IPS-20b (cell line): ENCODE results near the gene AQP5.

Experiments
- H3K27ac ChIP-seq: one replicate; pipeline ENCODE4 v1.5.1; 2013; ENCODE audit warnings: low read length
- H3K27me3 ChIP-seq: 2 replicates; pipeline ENCODE4 v1.6.1; 2013; ENCODE audit warnings: mild to moderate bottlenecking, low read length, inconsistent platforms; ENCODE audit not compliant: insufficient read depth
- H3K36me3 ChIP-seq: 2 replicates; pipeline ENCODE4 v1.6.1; 2013; ENCODE audit warnings: low read depth, mild to moderate bottlenecking, inconsistent platforms, low read length, moderate library complexity; ENCODE audit not compliant: insufficient read depth
- H3K4me1 ChIP-seq: 2 replicates; pipeline ENCODE4 v1.6.1; 2013; ENCODE audit warnings: mild to moderate bottlenecking, control low read depth, inconsistent platforms, low read length, moderate library complexity; ENCODE audit not compliant: insufficient read depth
- H3K4me3 ChIP-seq: 2 replicates; pipeline ENCODE4 v1.5.1; 2013; ENCODE audit warnings: mild to moderate bottlenecking, low read length, inconsistent platforms
- H3K9ac ChIP-seq: 2 replicates; pipeline ENCODE4 v1.6.1; 2013; ENCODE audit warnings: low read depth, mild to moderate bottlenecking, inconsistent platforms, low read length, moderate library complexity
- H3K9me3 ChIP-seq: 2 replicates; pipeline ENCODE4 v1.6.1; 2013; ENCODE audit warnings: mild to moderate bottlenecking, low read depth, low read length, inconsistent platforms; ENCODE audit not compliant: insufficient read depth

Gene AQP5

GRCh38 chr12:49945394-49946080 is 16.1 kb upstream of the AQP5 start:
- Histone ChIP-seq H3K27ac (no peak overlapping the region), H3K36me3 (no peaks in the 10 kb centered on the region), H3K4me3 (peak overlapping the region; percentile 63), H3K27me3 (peaks cover 21% of the 10 kb centered on the region), H3K4me1 (peaks cover 17% of the 10 kb centered on the region), H3K9ac (peak overlapping the region; percentile 30; the same call in 1 of the 2 replicates), H3K9me3 (no peaks in the 10 kb centered on the region)

GRCh38 chr12:49946086-49946485 is 15.6 kb upstream of the AQP5 start:
- Histone ChIP-seq H3K27ac (no peak overlapping the region), H3K9ac (peak overlapping the region; percentile 30; the same call in 1 of the 2 replicates)

GRCh38 chr12:49946497-49946896 is 15.2 kb upstream of the AQP5 start:
- Histone ChIP-seq H3K27ac (no peak overlapping the region), H3K9me3 (no peaks in the 10 kb centered on the region), H3K27me3 (peaks cover 21% of the 10 kb centered on the region), H3K9ac (no peak overlapping the region), H3K4me1 (peaks cover 17% of the 10 kb centered on the region), H3K36me3 (no peaks in the 10 kb centered on the region), H3K4me3 (no peak overlapping the region)

More at GRCh38 chr12:49946086-49946485, 15.6 kb upstream of the AQP5 start:
- Histone ChIP-seq H3K9me3 (no peaks in the 10 kb centered on the region), H3K36me3 (no peaks in the 10 kb centered on the region), H3K27me3 (peaks cover 21% of the 10 kb centered on the region), H3K4me3 (peak overlapping the region; percentile 63), H3K4me1 (peaks cover 17% of the 10 kb centered on the region)

- Histone ChIP-seq H3K4me3 (no peak overlapping the region), H3K27ac (no peak overlapping the region), H3K36me3 (no peaks in the 10 kb centered on the region), H3K9ac (no peak overlapping the region), H3K27me3 (peaks cover 21% of the 10 kb centered on the region), H3K4me1 (peaks cover 13% of the 10 kb centered on the region), H3K9me3 (no peaks in the 10 kb centered on the region)
Measured at GRCh38 chr12:49947593-49948226, 14.0 kb upstream of the AQP5 start.

- no peak overlapping the region for H3K9ac ChIP-seq
- peaks cover 13% of the 10 kb centered on the region for H3K27me3 ChIP-seq
- no peak overlapping the region for H3K4me3 ChIP-seq
- H3K27ac ChIP-seq, result no peak overlapping the region
- no peaks in the 10 kb centered on the region for H3K9me3 ChIP-seq
- H3K36me3 ChIP-seq, result no peaks in the 10 kb centered on the region
- H3K4me1 ChIP-seq, result peaks cover 12% of the 10 kb centered on the region; the same call in 1 of the 2 replicates
Measured at GRCh38 chr12:49948866-49949845, 12.5 kb upstream of the AQP5 start.

- H3K27me3 ChIP-seq, result peaks cover 12% of the 10 kb centered on the region
- no peak overlapping the region for H3K27ac ChIP-seq
- H3K9ac ChIP-seq, result no peak overlapping the region
- no peak overlapping the region for H3K4me3 ChIP-seq
- no peaks in the 10 kb centered on the region for H3K9me3 ChIP-seq
- H3K36me3 ChIP-seq, result no peaks in the 10 kb centered on the region
- peaks cover 12% of the 10 kb centered on the region; the same call in 1 of the 2 replicates for H3K4me1 ChIP-seq
Measured at GRCh38 chr12:49949866-49950265, 11.8 kb upstream of the AQP5 start.

GRCh38 chr12:49950273-49951251 is 11.1 kb upstream of the AQP5 start, which contains the start of gene AQP2:
TSS of gene AQP2 (plus strand) at chr12:49950737. CDS start at chr12:49950831, 94 bp downstream.
- no peak within 1 kb of the TSS for H3K27ac ChIP-seq
- no peak within 1 kb of the TSS for H3K9ac ChIP-seq
- peaks cover 12% of the 10 kb centered on the region; the same call in 1 of the 2 replicates for H3K4me1 ChIP-seq
- H3K9me3 ChIP-seq, result no peaks in the 10 kb centered on the region
- peaks cover 14% of the 10 kb centered on the region for H3K27me3 ChIP-seq
- no peak within 1 kb of the TSS for H3K4me3 ChIP-seq
- H3K36me3 ChIP-seq, result no peaks in the 10 kb centered on the region

GRCh38 chr12:49951411-49952240 is 10.0 kb upstream of the AQP5 start:
- no peaks in the 10 kb centered on the region for H3K9me3 ChIP-seq
- H3K4me3 ChIP-seq, result no peak overlapping the region
- 0 out of 2 replicates have a peak, but pooled peaks cover 3% of the 10 kb centered on the region for H3K4me1 ChIP-seq
- H3K9ac ChIP-seq, result no peak overlapping the region
- no peaks in the 10 kb centered on the region for H3K36me3 ChIP-seq
- H3K27me3 ChIP-seq, result peaks cover 24% of the 10 kb centered on the region
- no peak overlapping the region for H3K27ac ChIP-seq

GRCh38 chr12:49952391-49953055 is 9.1 kb upstream of the AQP5 start:
- Histone ChIP-seq H3K27me3 (peaks cover 33% of the 10 kb centered on the region), H3K36me3 (no peaks in the 10 kb centered on the region), H3K9ac (no peak overlapping the region), H3K27ac (no peak overlapping the region), H3K4me1 (0 out of 2 replicates have a peak, but pooled peaks cover 2% of the 10 kb centered on the region), H3K9me3 (no peaks in the 10 kb centered on the region), H3K4me3 (no peak overlapping the region)

GRCh38 chr12:49953151-49953550 is 8.5 kb upstream of the AQP5 start:
- peaks cover 40% of the 10 kb centered on the region for H3K27me3 ChIP-seq
- H3K36me3 ChIP-seq, result no peaks in the 10 kb centered on the region
- no peak overlapping the region for H3K9ac ChIP-seq
- no peak overlapping the region for H3K4me3 ChIP-seq
- no peaks in the 10 kb centered on the region for H3K9me3 ChIP-seq
- H3K4me1 ChIP-seq, result no peaks in the 10 kb centered on the region
- H3K27ac ChIP-seq, result no peak overlapping the region
